ENCODE data around the gene TNFRSF19. TPM values are rescaled to one million over a fixed set of nuclear protein-coding genes. Genes with fewer than 3 reads are reported as not detected.

Gene TNFRSF19
- total RNA-seq, 1 experiment from 2014 or later: 63.4 TPM

DNA sequence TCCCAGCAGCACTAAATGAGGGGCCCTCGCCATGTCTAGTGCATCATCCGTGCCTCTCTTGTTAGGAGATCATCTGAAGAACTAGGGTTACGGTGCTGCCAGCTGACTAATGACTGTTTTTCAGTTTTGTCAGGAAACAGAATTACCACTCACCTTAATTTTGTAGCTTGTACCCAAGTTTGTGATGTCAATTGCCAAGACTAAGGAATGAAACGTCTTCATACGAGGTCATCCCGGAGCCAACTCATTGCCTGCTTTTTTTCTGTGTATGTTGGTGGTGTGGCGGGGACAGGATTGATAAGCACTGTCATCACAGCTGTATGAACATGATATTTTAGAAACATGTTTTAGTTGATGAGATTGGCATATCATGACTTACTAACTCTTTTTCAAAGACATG is 100.6 kb downstream of the TNFRSF19 start:
- Mint-ChIP-seq H3K36me3 (ENCODE audit: insufficient read depth, unreplicated experiment) (peaks cover 81% of the 10 kb centered on the region), H3K27ac (ENCODE audit: unreplicated experiment) (no peak overlapping the region), H3K4me3 (ENCODE audit: unreplicated experiment) (no peak overlapping the region), H3K27me3 (ENCODE audit: insufficient read depth, unreplicated experiment) (no peaks in the 10 kb centered on the region), H3K9me3 (ENCODE audit: unreplicated experiment) (no peaks in the 10 kb centered on the region), H3K4me1 (ENCODE audit: low read depth, unreplicated experiment) (no peaks in the 10 kb centered on the region)
- ChIA-PET CTCF (no interaction called here), POLR2A (no interaction called here)
- Histone ChIP-seq H3K36me3 (ENCODE audit: control insufficient read depth, insufficient read depth, low read length) (peaks cover 4% of the 10 kb centered on the region), H3K9me3 (no peaks in the 10 kb centered on the region), H3K4me1 (0 out of 2 replicates have a peak, but pooled peaks cover 3% of the 10 kb centered on the region), H3K4me3 (ENCODE audit: low read depth, low read length) (no peak overlapping the region), H3K27me3 (replicated peaks; ENCODE audit: control insufficient read depth, insufficient read depth, low read length) (no peaks in the 10 kb centered on the region)
- no TSS peak for BruUV-seq (replicated peaks)
- no peak for DNase-seq
- intact Hi-C loops (cut with micrococcal nuclease; ENCODE audit: unreplicated experiment): no loop called here
- TF ChIP-seq, protein P1, sequence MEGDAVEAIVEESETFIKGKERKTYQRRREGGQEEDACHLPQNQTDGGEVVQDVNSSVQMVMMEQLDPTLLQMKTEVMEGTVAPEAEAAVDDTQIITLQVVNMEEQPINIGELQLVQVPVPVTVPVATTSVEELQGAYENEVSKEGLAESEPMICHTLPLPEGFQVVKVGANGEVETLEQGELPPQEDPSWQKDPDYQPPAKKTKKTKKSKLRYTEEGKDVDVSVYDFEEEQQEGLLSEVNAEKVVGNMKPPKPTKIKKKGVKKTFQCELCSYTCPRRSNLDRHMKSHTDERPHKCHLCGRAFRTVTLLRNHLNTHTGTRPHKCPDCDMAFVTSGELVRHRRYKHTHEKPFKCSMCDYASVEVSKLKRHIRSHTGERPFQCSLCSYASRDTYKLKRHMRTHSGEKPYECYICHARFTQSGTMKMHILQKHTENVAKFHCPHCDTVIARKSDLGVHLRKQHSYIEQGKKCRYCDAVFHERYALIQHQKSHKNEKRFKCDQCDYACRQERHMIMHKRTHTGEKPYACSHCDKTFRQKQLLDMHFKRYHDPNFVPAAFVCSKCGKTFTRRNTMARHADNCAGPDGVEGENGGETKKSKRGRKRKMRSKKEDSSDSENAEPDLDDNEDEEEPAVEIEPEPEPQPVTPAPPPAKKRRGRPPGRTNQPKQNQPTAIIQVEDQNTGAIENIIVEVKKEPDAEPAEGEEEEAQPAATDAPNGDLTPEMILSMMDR (IDR thresholded peaks at IDR 0.05; ENCODE audit: insufficient read depth in 1 of 2, low read depth in 1 of 2, low read length in 1 of 2, severe bottlenecking in 1 of 2, unreplicated experiment in 1 of 2): no peak

DNA sequence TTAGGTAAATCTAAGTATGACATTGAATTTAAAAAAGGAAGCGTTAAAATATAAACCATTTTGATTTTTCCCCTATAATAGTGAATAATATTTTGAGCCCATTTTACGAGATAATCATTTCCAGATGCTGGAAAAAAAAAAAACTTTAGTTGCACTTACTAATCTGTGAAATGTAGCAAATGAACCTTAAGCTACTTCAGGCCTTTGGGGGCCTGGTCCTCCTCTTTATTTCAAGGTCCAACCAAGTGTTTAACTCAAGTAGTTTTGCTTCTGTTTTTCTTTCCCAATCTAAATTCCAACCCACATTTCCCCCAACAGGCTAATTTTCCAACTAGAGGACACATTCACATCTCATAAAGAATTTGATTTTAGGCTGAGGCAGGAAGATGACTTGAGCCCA is 101.2 kb downstream of the TNFRSF19 start:
- CTCF ChIA-PET: no interaction called here
- intact Hi-C loops (cut with micrococcal nuclease; ENCODE audit: unreplicated experiment): no loop called here
- H3K27me3 Mint-ChIP-seq (ENCODE audit: insufficient read depth, unreplicated experiment): no peaks in the 10 kb centered on the region
- peaks cover 76% of the 10 kb centered on the region for H3K36me3 Mint-ChIP-seq (ENCODE audit: insufficient read depth, unreplicated experiment)
- no peak overlapping the region for H3K4me3 Mint-ChIP-seq (ENCODE audit: unreplicated experiment)
- Histone ChIP-seq H3K4me3 (ENCODE audit: low read depth, low read length) (no peak overlapping the region), H3K4me1 (0 out of 2 replicates have a peak, but pooled peaks cover 3% of the 10 kb centered on the region), H3K9me3 (no peaks in the 10 kb centered on the region), H3K36me3 (ENCODE audit: control insufficient read depth, insufficient read depth, low read length) (peaks cover 4% of the 10 kb centered on the region), H3K27me3 (replicated peaks; ENCODE audit: control insufficient read depth, insufficient read depth, low read length) (no peaks in the 10 kb centered on the region)
- H3K9me3 Mint-ChIP-seq (ENCODE audit: unreplicated experiment): no peaks in the 10 kb centered on the region
- BruUV-seq (replicated peaks): no TSS peak
- TF ChIP-seq, protein P1 (IDR thresholded peaks at IDR 0.05; ENCODE audit: insufficient read depth in 1 of 2, low read depth in 1 of 2, low read length in 1 of 2, severe bottlenecking in 1 of 2, unreplicated experiment in 1 of 2): no peak
- H3K27ac Mint-ChIP-seq (ENCODE audit: unreplicated experiment): no peak overlapping the region
- no peak for DNase-seq
- no peaks in the 10 kb centered on the region for H3K4me1 Mint-ChIP-seq (ENCODE audit: low read depth, unreplicated experiment)
- POLR2A ChIA-PET: no interaction called here

DNA sequence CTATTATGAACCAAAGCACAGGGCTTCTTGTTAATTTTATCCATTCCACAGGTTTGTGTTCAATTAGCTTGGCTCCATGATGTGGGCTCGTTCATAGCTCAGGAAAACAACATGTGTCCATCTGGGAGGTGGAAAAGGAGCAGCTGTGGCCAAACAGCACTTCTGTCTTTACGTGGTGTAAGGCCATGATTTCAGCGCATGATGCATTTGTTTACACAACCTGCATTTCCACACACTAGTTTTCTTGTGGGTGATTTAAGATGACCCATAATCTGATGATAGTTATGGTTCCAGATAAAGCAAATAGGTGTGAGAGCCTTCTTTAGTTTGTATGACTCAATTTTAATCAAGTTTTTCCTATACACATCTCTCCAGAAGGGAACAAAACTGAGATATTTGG is 101.7 kb downstream of the TNFRSF19 start:
- intact Hi-C loops (cut with micrococcal nuclease; ENCODE audit: unreplicated experiment): no loop called here
- BruUV-seq (replicated peaks): no TSS peak

More for the DNA sequence above, 101.7 kb downstream of the TNFRSF19 start:
- no peaks in the 10 kb centered on the region for H3K9me3 Mint-ChIP-seq (ENCODE audit: unreplicated experiment)
- Histone ChIP-seq H3K9me3 (no peaks in the 10 kb centered on the region), H3K4me1 (0 out of 2 replicates have a peak, but pooled peaks cover 3% of the 10 kb centered on the region), H3K36me3 (ENCODE audit: control insufficient read depth, insufficient read depth, low read length) (peaks cover 4% of the 10 kb centered on the region), H3K4me3 (ENCODE audit: low read depth, low read length) (no peak overlapping the region), H3K27me3 (replicated peaks; ENCODE audit: control insufficient read depth, insufficient read depth, low read length) (no peaks in the 10 kb centered on the region)
- DNase-seq: no peak
- peaks cover 79% of the 10 kb centered on the region for H3K36me3 Mint-ChIP-seq (ENCODE audit: insufficient read depth, unreplicated experiment)
- no peak overlapping the region for H3K4me3 Mint-ChIP-seq (ENCODE audit: unreplicated experiment)
- no peaks in the 10 kb centered on the region for H3K4me1 Mint-ChIP-seq (ENCODE audit: low read depth, unreplicated experiment)
- TF ChIP-seq, protein P1 (IDR thresholded peaks at IDR 0.05; ENCODE audit: insufficient read depth in 1 of 2, low read depth in 1 of 2, low read length in 1 of 2, severe bottlenecking in 1 of 2, unreplicated experiment in 1 of 2): no peak
- POLR2A ChIA-PET: no interaction called here
- CTCF ChIA-PET: no interaction called here
- H3K27me3 Mint-ChIP-seq (ENCODE audit: insufficient read depth, unreplicated experiment): no peaks in the 10 kb centered on the region
- H3K27ac Mint-ChIP-seq (ENCODE audit: unreplicated experiment): no peak overlapping the region
